H9 (cell line): ENCODE measurements around the gene AP3D1. TPM values are rescaled to one million over a fixed set of nuclear protein-coding genes. Genes with fewer than 3 reads are reported as not detected.

Experiments used
- DNase-seq: peaks from one replicate; pipeline ENCODE4 v3.0.0-alpha.2; 2017
- H2AFZ ChIP-seq: one replicate; pipeline ENCODE4 v1.6.1; 2013; ENCODE audit warnings: mild to moderate bottlenecking, low read length, control low read depth, moderate library complexity
- H2AK5ac ChIP-seq: 2 replicates; pipeline ENCODE4 v1.6.1; 2013; ENCODE audit warnings: low read length, control low read depth, mixed read lengths; ENCODE audit not compliant: insufficient read length
- H2BK120ac ChIP-seq: one replicate; pipeline ENCODE4 v1.6.1; 2013; ENCODE audit warnings: low read depth, mild to moderate bottlenecking, low read length, control low read depth, inconsistent platforms; ENCODE audit not compliant: poor library complexity, severe bottlenecking
- H2BK12ac ChIP-seq: 2 replicates; pipeline ENCODE4 v1.6.1; 2013; ENCODE audit warnings: low read length, control low read depth, mixed read lengths, low read depth; ENCODE audit not compliant: insufficient read length
- H2BK15ac ChIP-seq: 2 replicates; pipeline ENCODE4 v1.6.1; 2013; ENCODE audit warnings: low read depth, low read length, control low read depth
- H2BK20ac ChIP-seq: one replicate; pipeline ENCODE4 v1.6.1; 2013; ENCODE audit warnings: low read depth, mild to moderate bottlenecking, low read length, control low read depth, inconsistent platforms; ENCODE audit not compliant: poor library complexity, severe bottlenecking
- H2BK5ac ChIP-seq: 2 replicates; pipeline ENCODE4 v1.6.1; 2013; ENCODE audit warnings: low read length, control low read depth, mixed read lengths; ENCODE audit not compliant: insufficient read length
- H3K14ac ChIP-seq: 2 replicates; pipeline ENCODE4 v1.6.1; 2013; ENCODE audit warnings: low read length, control low read depth; ENCODE audit not compliant: insufficient read depth
- H3K18ac ChIP-seq: 2 replicates; pipeline ENCODE4 v1.6.1; 2013; ENCODE audit warnings: low read depth, mild to moderate bottlenecking, mixed read lengths, low read length, control low read depth; ENCODE audit not compliant: insufficient read length
- H3K23ac ChIP-seq: 2 replicates; pipeline ENCODE4 v1.6.1; 2013; ENCODE audit warnings: low read length, control low read depth, mixed read lengths, low read depth; ENCODE audit not compliant: insufficient read length
- H3K23me2 ChIP-seq: 2 replicates; pipeline ENCODE4 v1.6.1; 2013; ENCODE audit warnings: low read depth, mild to moderate bottlenecking, mixed read lengths, low read length, control low read depth; ENCODE audit not compliant: insufficient read length, poor library complexity, severe bottlenecking
- H3K27ac ChIP-seq: 2 replicates; pipeline ENCODE4 v1.5.1; 2013; ENCODE audit warnings: low read length, control low read depth, mixed read lengths, low read depth; ENCODE audit not compliant: insufficient read length
- H3K27me3 ChIP-seq: 2 replicates; pipeline ENCODE4 v1.6.1; 2013; ENCODE audit warnings: low read length, control low read depth, inconsistent platforms; ENCODE audit not compliant: insufficient read depth
- H3K4ac ChIP-seq: 2 replicates; pipeline ENCODE4 v1.6.1; 2013; ENCODE audit warnings: low read depth, mild to moderate bottlenecking, control low read depth, inconsistent platforms, low read length, moderate library complexity
- H3K4me1 ChIP-seq: 2 replicates; pipeline ENCODE4 v1.6.1; 2013; ENCODE audit warnings: low read length, control low read depth, inconsistent platforms; ENCODE audit not compliant: insufficient read depth
- H3K4me2 ChIP-seq: 2 replicates; pipeline ENCODE4 v1.6.1; 2013; ENCODE audit warnings: low read length, control low read depth, mixed read lengths; ENCODE audit not compliant: insufficient read length, insufficient read depth
- H3K56ac ChIP-seq: 2 replicates; pipeline ENCODE4 v1.6.1; 2013; ENCODE audit warnings: low read depth, mild to moderate bottlenecking, mixed read lengths, low read length, control low read depth; ENCODE audit not compliant: insufficient read length
- H3K79me1 ChIP-seq: 2 replicates; pipeline ENCODE4 v1.6.1; 2013; ENCODE audit warnings: low read depth, mild to moderate bottlenecking, moderate library complexity, low read length, control low read depth, inconsistent platforms; ENCODE audit not compliant: insufficient read depth, poor library complexity, severe bottlenecking
- H3K79me2 ChIP-seq: 2 replicates; pipeline ENCODE4 v1.6.1; 2013; ENCODE audit warnings: low read length, control low read depth, inconsistent platforms; ENCODE audit not compliant: insufficient read depth
- H3K9ac ChIP-seq: 2 replicates; pipeline ENCODE4 v1.6.1; 2013; ENCODE audit warnings: low read length, control low read depth, mixed read lengths; ENCODE audit not compliant: insufficient read length; ENCODE audit errors: extremely low read depth
- H3K9me3 ChIP-seq: one replicate; pipeline ENCODE4 v1.6.1; 2013; ENCODE audit warnings: low read depth, low read length, inconsistent platforms; ENCODE audit not compliant: control insufficient read depth
- H3T11ph ChIP-seq: one replicate; pipeline ENCODE4 v1.6.1; 2013; ENCODE audit warnings: mild to moderate bottlenecking, low read length, control low read depth, inconsistent platforms
- H4K20me1 ChIP-seq: one replicate; pipeline ENCODE4 v1.6.1; 2013; ENCODE audit not compliant: control insufficient read depth, insufficient read length, insufficient read depth
- H4K5ac ChIP-seq: 2 replicates; pipeline ENCODE4 v1.6.1; 2013; ENCODE audit warnings: low read depth, mild to moderate bottlenecking, mixed read lengths, low read length, control low read depth; ENCODE audit not compliant: insufficient read length
- H4K8ac ChIP-seq: replicated peaks from 2 replicates; pipeline ENCODE4 v1.6.1; 2013; ENCODE audit warnings: low read length, control low read depth, mixed read lengths, low read depth; ENCODE audit not compliant: insufficient read length
- H4K91ac ChIP-seq: 2 replicates; pipeline ENCODE4 v1.6.1; 2013; ENCODE audit warnings: low read depth, mild to moderate bottlenecking, moderate library complexity, mixed read lengths, low read length, control low read depth; ENCODE audit not compliant: insufficient read length
- H3K27ac Mint-ChIP-seq, 3 experiments: 2 replicates in 2 of 3; 3 replicates in 1 of 3; pipeline ENCODE4 v1.8.0; 2020 to 2021; ENCODE audit warnings: mixed read lengths in 3 of 3, mild to moderate bottlenecking in 1 of 3, moderate library complexity in 1 of 3
- H3K27me3 Mint-ChIP-seq: 2 replicates; pipeline ENCODE4 v1.8.0; 2021; ENCODE audit warnings: low read depth, mild to moderate bottlenecking, moderate library complexity, mixed read lengths
- H3K36me3 Mint-ChIP-seq, 3 experiments: 2 replicates in 2 of 3; 3 replicates in 1 of 3; pipeline ENCODE4 v1.8.0; 2020 to 2021; ENCODE audit warnings: low read depth in 3 of 3, mixed read lengths in 3 of 3; ENCODE audit not compliant: insufficient read depth in 1 of 3
- H3K4me1 Mint-ChIP-seq, 2 experiments: 2 replicates each; pipeline ENCODE4 v1.8.0; 2020; ENCODE audit warnings: mixed read lengths in 2 of 2
- H3K4me3 Mint-ChIP-seq, 2 experiments: 2 replicates in 1 of 2; 3 replicates in 1 of 2; pipeline ENCODE4 v1.8.0; 2020 to 2021; ENCODE audit warnings: mild to moderate bottlenecking in 2 of 2, mixed read lengths in 2 of 2, moderate library complexity in 1 of 2
- H3K9me3 Mint-ChIP-seq, 2 experiments: 2 replicates in 1 of 2; 3 replicates in 1 of 2; pipeline ENCODE4 v1.8.0; 2020; ENCODE audit warnings: mild to moderate bottlenecking in 2 of 2, mixed read lengths in 2 of 2, moderate library complexity in 1 of 2
- CTCF ChIP-seq: fragments of 200-600 bp; sonication (generic); conservative IDR thresholded peaks from 3 replicates; pipeline ENCODE4 v1.8.0; 2021; ENCODE audit warnings: antibody characterized with exemption, mild to moderate bottlenecking
- WGBS: extraction: QIAGEN DNeasy Blood & Tissue Kit; methylation state at CpG from one replicate; pipeline ENCODE4 v1.1.7; 2013; ENCODE audit warnings: missing lambda C conversion rate, low lambda C conversion rate, mixed read lengths; ENCODE audit not compliant: insufficient read length; ENCODE audit errors: extremely low coverage; 5-methylcytosine and 5-hydroxymethylcytosine counted together
- total RNA-seq: library from RNA; stranded (reverse); gene quantifications from 2 replicates; pipeline ENCODE4 v1.2.1, GENCODE V29; 2021

The AP3D1 gene
- total RNA-seq, 1 experiment from 2014 or later, result 142 TPM

DNA sequence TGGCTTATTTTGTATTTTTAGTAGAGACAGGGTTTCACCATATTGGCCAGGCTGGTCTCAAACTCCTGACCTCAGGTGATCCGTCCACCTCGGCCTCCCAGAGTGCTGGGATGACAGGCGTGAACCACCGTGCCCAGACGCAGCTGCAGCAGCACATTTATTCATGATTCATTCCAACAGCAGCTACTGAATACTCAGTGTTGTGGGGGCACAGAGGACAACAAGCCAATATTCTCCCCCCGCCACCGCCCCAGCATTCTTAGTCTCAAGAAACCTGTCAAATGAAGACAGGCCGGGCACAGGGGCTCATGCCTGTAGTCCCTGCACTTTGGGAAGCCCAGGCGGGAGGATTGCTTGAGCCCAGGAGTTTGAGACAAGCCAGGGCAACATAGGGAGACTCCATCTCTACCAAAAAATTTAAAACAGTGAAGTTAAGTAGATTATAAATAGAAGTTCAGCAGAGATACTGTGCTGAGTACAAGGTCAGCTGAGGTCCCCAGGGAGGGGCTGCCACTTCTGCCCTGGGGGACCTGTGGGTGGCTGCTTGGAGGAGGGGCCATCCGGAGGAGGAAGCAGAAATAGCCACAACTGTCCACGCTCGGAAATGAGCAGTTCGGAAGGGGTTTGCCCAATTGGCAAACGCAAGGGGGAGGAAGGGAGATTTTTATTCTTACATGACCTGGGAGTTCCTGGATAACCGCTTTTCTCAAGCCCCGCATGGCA, 16.7 kb upstream of the AP3D1 start:
- H3K56ac ChIP-seq, result no peak overlapping the region
- H3K79me2 ChIP-seq, result peaks cover 32% of the 10 kb centered on the region; the same call in 1 of the 2 replicates
- Mint-ChIP-seq H3K36me3 (no peaks in the 10 kb centered on the region; a peak in 1 of 7 replicates), H3K4me1 (peaks cover 37 to 56% of the 10 kb centered on the region in 2 experiments), H3K27me3 (no peaks in the 10 kb centered on the region), H3K27ac (peak overlapping the region in 2 of 3 experiments; percentile 36 to 73; a peak in 3 of 7 replicates), H3K9me3 (no peaks in the 10 kb centered on the region), H3K4me3 (no peak overlapping the region; a peak in 1 of 5 replicates)
- H4K20me1 ChIP-seq, result no peaks in the 10 kb centered on the region
- no peak overlapping the region for H2BK5ac ChIP-seq
- H3T11ph ChIP-seq, result no peak overlapping the region
- no peak overlapping the region for H3K18ac ChIP-seq
- no peak overlapping the region for H2AK5ac ChIP-seq
- H3K23ac ChIP-seq, result no peak overlapping the region
- H4K91ac ChIP-seq, result no peak overlapping the region
- WGBS, result no CpG with 5 or more reads among the region's 16 CpGs
- no peak overlapping the region for H4K5ac ChIP-seq
- H3K14ac ChIP-seq, result no peak overlapping the region
- H2BK12ac ChIP-seq, result no peak overlapping the region
- no peak overlapping the region for H2BK120ac ChIP-seq
- H3K4me1 ChIP-seq, result peaks cover 9% of the 10 kb centered on the region; the same call in 1 of the 2 replicates
- no peak overlapping the region for H3K9ac ChIP-seq
- DNase-seq, result no peak
- TF ChIP-seq CTCF, result no peak
- H3K4me2 ChIP-seq, result no peak overlapping the region
- H2BK15ac ChIP-seq, result no peak overlapping the region
- H3K27ac ChIP-seq, result no peak overlapping the region
- peaks cover 11% of the 10 kb centered on the region for H3K23me2 ChIP-seq
- no peak overlapping the region for H2BK20ac ChIP-seq
- H3K79me1 ChIP-seq, result peaks cover 11% of the 10 kb centered on the region
- H3K27me3 ChIP-seq, result no peaks in the 10 kb centered on the region
- H3K9me3 ChIP-seq, result no peaks in the 10 kb centered on the region
- no peak overlapping the region for H4K8ac ChIP-seq
- no peak overlapping the region for H2AFZ ChIP-seq
- H3K4ac ChIP-seq, result no peak overlapping the region
